IPS-20b (cell line): ENCODE measurements around the gene C16orf82.

Source experiments
- H3K27ac ChIP-seq: one replicate; pipeline ENCODE4 v1.5.1; 2013; ENCODE audit warnings: low read length
- H3K27me3 ChIP-seq: 2 replicates; pipeline ENCODE4 v1.6.1; 2013; ENCODE audit warnings: mild to moderate bottlenecking, low read length, inconsistent platforms; ENCODE audit not compliant: insufficient read depth
- H3K36me3 ChIP-seq: 2 replicates; pipeline ENCODE4 v1.6.1; 2013; ENCODE audit warnings: low read depth, mild to moderate bottlenecking, inconsistent platforms, low read length, moderate library complexity; ENCODE audit not compliant: insufficient read depth
- H3K4me1 ChIP-seq: 2 replicates; pipeline ENCODE4 v1.6.1; 2013; ENCODE audit warnings: mild to moderate bottlenecking, control low read depth, inconsistent platforms, low read length, moderate library complexity; ENCODE audit not compliant: insufficient read depth
- H3K4me3 ChIP-seq: 2 replicates; pipeline ENCODE4 v1.5.1; 2013; ENCODE audit warnings: mild to moderate bottlenecking, low read length, inconsistent platforms
- H3K9ac ChIP-seq: 2 replicates; pipeline ENCODE4 v1.6.1; 2013; ENCODE audit warnings: low read depth, mild to moderate bottlenecking, inconsistent platforms, low read length, moderate library complexity
- H3K9me3 ChIP-seq: 2 replicates; pipeline ENCODE4 v1.6.1; 2013; ENCODE audit warnings: mild to moderate bottlenecking, low read depth, low read length, inconsistent platforms; ENCODE audit not compliant: insufficient read depth

C16orf82 gene

GRCh38 chr16:27110524-27110896, 43.8 kb downstream of the C16orf82 start:
- Histone ChIP-seq H3K4me1 (no peaks in the 10 kb centered on the region; the same call in 1 of the 2 replicates), H3K27ac (no peak overlapping the region), H3K27me3 (peaks cover 8% of the 10 kb centered on the region), H3K9me3 (no peaks in the 10 kb centered on the region), H3K4me3 (peak overlapping the region; percentile 66; the same call in 1 of the 2 replicates), H3K9ac (peak overlapping the region; percentile 67; the same call in 1 of the 2 replicates), H3K36me3 (no peaks in the 10 kb centered on the region)

- no peaks in the 10 kb centered on the region for H3K36me3 ChIP-seq
- no peak overlapping the region for H3K9ac ChIP-seq
- no peaks in the 10 kb centered on the region; the same call in 1 of the 2 replicates for H3K9me3 ChIP-seq
- H3K27me3 ChIP-seq: peaks cover 8% of the 10 kb centered on the region
- no peaks in the 10 kb centered on the region; the same call in 1 of the 2 replicates for H3K4me1 ChIP-seq
- H3K27ac ChIP-seq: no peak overlapping the region
- H3K4me3 ChIP-seq: no peak overlapping the region
Observed at GRCh38 chr16:27111486-27111885, 44.8 kb downstream of the C16orf82 start.

DNA sequence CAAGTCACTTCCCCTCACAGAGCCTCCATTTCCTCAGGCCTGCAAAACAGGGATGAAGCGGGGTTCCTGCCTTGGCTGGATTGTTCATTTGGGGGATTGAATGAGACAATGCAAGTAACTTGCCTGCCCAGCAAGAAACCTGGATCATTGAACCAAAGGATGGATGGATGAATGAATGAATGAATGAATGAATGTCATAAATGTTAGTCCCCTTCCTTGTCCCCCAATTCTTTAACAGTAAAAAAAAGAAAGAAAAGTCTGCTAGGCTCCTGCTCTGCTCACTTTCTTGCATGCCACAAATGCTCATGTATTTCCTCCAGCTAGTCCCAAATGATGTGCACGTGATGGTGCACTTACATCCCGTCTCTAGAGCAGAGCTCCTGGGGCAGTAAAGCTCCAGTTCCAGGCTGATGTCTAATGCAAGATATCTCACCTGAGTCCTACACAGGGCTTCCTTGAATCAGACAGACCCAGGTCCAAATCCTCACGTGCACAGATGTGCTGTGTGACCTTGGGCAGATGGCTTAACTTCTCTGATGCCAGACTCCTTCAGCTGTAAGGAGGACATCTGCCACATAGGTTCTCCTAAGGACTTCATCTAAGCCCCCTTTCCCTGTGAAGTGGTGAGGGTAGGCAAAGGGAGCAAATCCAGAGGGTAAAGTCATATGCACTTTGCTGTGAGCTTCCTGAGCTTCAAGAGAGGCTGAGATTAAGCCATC, 45.5 kb downstream of the C16orf82 start:
- H3K4me3 ChIP-seq: no peak overlapping the region
- no peaks in the 10 kb centered on the region; the same call in 1 of the 2 replicates for H3K9me3 ChIP-seq
- no peak overlapping the region for H3K9ac ChIP-seq
- H3K27ac ChIP-seq: no peak overlapping the region
- no peaks in the 10 kb centered on the region for H3K36me3 ChIP-seq
- H3K27me3 ChIP-seq: peaks cover 8% of the 10 kb centered on the region
- H3K4me1 ChIP-seq: no peaks in the 10 kb centered on the region; the same call in 1 of the 2 replicates

DNA sequence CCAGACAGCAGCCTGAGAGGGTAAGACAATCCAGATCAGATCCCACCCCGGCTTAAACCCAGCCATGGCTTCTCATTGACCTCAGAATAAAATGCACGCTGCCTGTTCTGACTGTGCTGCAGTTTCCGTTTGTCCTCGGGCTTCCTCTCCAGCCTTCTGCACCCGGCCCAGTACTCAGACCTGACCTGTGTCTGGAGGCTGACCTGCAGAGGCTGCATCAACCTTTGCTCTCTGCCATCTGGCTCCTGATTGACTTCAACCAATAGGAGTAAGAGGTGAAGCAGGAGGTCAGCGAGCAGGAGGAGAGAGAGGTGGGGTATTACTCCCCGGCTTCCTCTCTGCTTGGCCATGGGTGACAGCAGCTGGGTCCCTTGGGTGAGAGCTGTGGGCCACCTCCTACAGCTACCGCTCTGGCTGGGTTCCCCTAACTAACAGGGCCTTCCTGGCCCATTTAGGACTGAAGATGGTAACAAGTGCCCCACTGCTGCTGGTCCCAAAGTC, 46.7 kb downstream of the C16orf82 start:
- Histone ChIP-seq H3K4me3 (no peak overlapping the region), H3K9ac (no peak overlapping the region), H3K27me3 (peaks cover 8% of the 10 kb centered on the region), H3K36me3 (no peaks in the 10 kb centered on the region), H3K27ac (no peak overlapping the region), H3K9me3 (no peaks in the 10 kb centered on the region; the same call in 1 of the 2 replicates), H3K4me1 (no peaks in the 10 kb centered on the region; the same call in 1 of the 2 replicates)

DNA sequence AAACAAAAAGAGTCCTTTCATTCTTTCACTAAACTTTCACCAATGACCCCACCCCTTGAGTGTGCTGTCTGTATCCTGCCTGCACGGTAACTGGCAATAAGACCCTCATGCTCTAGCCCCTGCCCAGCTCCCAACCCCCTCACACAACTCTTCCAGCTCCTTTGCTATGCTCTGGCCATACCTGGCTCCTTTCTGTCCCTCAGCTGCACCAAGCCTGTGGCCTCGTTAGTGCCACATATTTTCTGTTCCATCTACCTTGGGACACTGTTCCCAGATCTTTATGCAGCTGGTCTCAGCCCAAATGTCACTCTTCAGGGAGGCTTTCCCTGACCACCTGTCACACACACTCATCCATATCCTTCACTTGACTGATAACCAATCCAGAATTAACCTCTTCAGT, 47.3 kb downstream of the C16orf82 start:
- H3K27ac ChIP-seq: no peak overlapping the region
- H3K9ac ChIP-seq: no peak overlapping the region
- no peak overlapping the region for H3K4me3 ChIP-seq
- H3K9me3 ChIP-seq: no peaks in the 10 kb centered on the region; the same call in 1 of the 2 replicates
- no peaks in the 10 kb centered on the region for H3K36me3 ChIP-seq
- H3K4me1 ChIP-seq: no peaks in the 10 kb centered on the region; the same call in 1 of the 2 replicates
- H3K27me3 ChIP-seq: peaks cover 5% of the 10 kb centered on the region

DNA sequence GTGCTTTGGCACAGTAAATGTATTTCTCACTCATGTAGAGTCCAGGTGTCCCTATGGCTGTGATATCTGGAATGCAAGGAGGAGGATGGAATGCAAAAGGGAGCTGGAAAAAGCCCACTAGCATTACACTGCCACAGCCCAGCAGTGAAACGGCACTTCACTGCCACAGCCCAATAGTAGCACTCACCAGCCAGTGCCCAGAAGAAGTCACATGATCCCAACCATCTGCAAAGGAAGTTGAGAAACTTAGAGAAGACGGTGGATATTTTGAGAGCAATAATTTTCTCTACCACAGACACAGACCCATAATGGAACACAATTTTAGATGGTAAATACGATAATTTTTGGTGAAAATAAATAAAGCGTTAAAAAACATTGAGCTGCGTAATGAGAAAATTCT, 51.8 kb downstream of the C16orf82 start:
- H3K27me3 ChIP-seq: no peaks in the 10 kb centered on the region
- H3K36me3 ChIP-seq: no peaks in the 10 kb centered on the region
- no peak overlapping the region for H3K27ac ChIP-seq
- H3K4me3 ChIP-seq: no peak overlapping the region
- H3K9me3 ChIP-seq: peaks cover 3% of the 10 kb centered on the region
- H3K4me1 ChIP-seq: no peaks in the 10 kb centered on the region
- H3K9ac ChIP-seq: no peak overlapping the region
